HFFc6 (cell line): ENCODE data around the gene HOXD10. TPM values are rescaled to one million over a fixed set of nuclear protein-coding genes. Genes with fewer than 3 reads are reported as not detected.

Experiments used
- DNase-seq: peaks from one replicate; pipeline ENCODE4 v3.0.0-alpha.2; 2018
- H3K27ac Mint-ChIP-seq: 2 replicates; pipeline ENCODE4 v1.8.0; 2020; ENCODE audit warnings: mild to moderate bottlenecking, mixed read lengths
- H3K27me3 Mint-ChIP-seq: 2 replicates; pipeline ENCODE4 v1.8.0; 2021; ENCODE audit warnings: mild to moderate bottlenecking, moderate library complexity, mixed read lengths; ENCODE audit not compliant: insufficient read depth
- H3K36me3 Mint-ChIP-seq: 2 replicates; pipeline ENCODE4 v1.8.0; 2021; ENCODE audit warnings: low read depth, mixed read lengths
- H3K4me1 Mint-ChIP-seq: 2 replicates; pipeline ENCODE4 v1.8.0; 2020; ENCODE audit warnings: low read depth, mixed read lengths
- H3K4me3 Mint-ChIP-seq: 2 replicates; pipeline ENCODE4 v1.8.0; 2020; ENCODE audit warnings: mild to moderate bottlenecking, moderate library complexity, mixed read lengths
- H3K9me3 Mint-ChIP-seq: 2 replicates; pipeline ENCODE4 v1.8.0; 2020; ENCODE audit warnings: mild to moderate bottlenecking, mixed read lengths
- total RNA-seq, 6 experiments: library from RNA; stranded (reverse); fragmentation: NEBNext Ultra II Directional; extraction: Animal tissue kit (Norgen Biotek cat#: 25700); gene quantifications; 2 replicates in 1 of 6; 3 replicates in 5 of 6; pipeline ENCODE4 v1.2.3, GENCODE V29; 2021
- TF ChIP-seq, protein P1 (sequence below): fragments of 200-600 bp; sonication (generic); IDR thresholded peaks from 2 replicates; pipeline ENCODE4 v1.5.0; 2021; ENCODE audit warnings: antibody characterized with exemption, mild to moderate bottlenecking

HOXD10 gene
- total RNA-seq, 6 experiments from 2014 or later: 10.9 to 14.5 (median 12.8) TPM

DNA sequence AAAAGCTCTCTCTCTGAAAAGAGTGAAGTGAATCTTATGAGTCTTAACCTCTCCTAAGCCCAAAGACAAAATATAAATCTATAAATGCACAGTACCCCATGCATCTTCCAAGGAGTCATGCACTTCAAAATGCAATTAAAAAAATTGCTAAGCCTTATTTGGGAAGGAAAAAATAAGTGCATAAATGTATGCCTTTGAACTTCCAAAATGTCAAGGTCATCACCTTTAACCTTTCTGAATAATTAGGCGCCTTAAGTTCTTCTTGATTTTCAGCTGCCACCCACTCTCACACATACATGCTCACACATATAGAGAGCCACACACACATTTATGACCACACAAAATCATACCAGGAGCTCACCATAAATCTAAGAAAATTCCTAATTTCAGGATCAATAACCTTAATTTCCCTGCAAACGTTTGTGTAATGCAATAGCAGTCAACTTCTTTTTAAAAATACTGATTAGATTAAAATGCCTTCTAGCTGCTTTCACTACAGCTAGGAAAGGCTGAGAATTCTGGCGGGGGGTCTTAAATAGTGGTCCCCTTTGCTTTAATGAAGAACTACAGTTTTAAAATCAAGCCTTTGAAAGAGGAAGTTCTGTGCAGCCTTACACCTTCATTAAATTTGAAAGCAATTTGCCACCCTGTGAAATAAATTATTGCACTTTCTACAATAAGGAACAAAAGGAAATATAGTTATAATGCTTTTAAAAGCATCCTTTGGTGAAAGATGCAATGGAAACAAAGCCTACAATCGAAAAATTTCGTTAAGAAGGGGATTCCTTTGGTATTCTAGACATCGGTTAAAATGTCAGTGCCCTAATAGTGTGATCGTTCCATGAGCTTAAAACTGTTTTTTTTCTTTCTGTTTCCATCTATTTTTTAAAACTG lies 5.9 kb upstream of the HOXD10 start:
- H3K27me3 Mint-ChIP-seq: peaks cover 6% of the 10 kb centered on the region
- TF ChIP-seq, protein P1, sequence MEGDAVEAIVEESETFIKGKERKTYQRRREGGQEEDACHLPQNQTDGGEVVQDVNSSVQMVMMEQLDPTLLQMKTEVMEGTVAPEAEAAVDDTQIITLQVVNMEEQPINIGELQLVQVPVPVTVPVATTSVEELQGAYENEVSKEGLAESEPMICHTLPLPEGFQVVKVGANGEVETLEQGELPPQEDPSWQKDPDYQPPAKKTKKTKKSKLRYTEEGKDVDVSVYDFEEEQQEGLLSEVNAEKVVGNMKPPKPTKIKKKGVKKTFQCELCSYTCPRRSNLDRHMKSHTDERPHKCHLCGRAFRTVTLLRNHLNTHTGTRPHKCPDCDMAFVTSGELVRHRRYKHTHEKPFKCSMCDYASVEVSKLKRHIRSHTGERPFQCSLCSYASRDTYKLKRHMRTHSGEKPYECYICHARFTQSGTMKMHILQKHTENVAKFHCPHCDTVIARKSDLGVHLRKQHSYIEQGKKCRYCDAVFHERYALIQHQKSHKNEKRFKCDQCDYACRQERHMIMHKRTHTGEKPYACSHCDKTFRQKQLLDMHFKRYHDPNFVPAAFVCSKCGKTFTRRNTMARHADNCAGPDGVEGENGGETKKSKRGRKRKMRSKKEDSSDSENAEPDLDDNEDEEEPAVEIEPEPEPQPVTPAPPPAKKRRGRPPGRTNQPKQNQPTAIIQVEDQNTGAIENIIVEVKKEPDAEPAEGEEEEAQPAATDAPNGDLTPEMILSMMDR: no peak

DNA sequence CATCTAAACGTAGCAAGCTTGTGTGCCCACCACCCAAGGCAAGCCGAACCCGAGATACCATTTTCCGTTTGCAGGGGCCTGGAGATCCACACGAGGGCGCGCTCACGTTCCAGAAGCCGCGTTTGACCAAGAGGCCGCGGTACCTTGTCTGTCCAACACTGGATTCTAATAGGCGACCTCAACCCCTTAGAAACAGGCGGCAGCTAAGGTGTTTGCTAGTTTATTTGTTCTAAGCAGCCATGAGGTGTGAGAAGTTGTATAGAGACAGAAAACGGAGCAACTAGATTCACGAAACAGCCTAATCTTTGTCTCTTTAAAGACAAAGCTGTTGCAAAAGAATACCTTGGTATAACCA lies 5.3 kb upstream of the HOXD10 start:
- Mint-ChIP-seq H3K36me3 (peaks cover 6% of the 10 kb centered on the region), H3K4me3 (no peak overlapping the region), H3K27ac (no peak overlapping the region), H3K9me3 (no peaks in the 10 kb centered on the region), H3K27me3 (peaks cover 3% of the 10 kb centered on the region), H3K4me1 (peaks cover 11% of the 10 kb centered on the region)
- no peak for DNase-seq
- TF ChIP-seq, protein P1: no peak

More for the DNA sequence above, 5.9 kb upstream of the HOXD10 start:
- no peak overlapping the region for H3K27ac Mint-ChIP-seq
- peaks cover 17% of the 10 kb centered on the region for H3K4me1 Mint-ChIP-seq
- H3K36me3 Mint-ChIP-seq: peaks cover 6% of the 10 kb centered on the region
- no peak for DNase-seq
- no peak overlapping the region for H3K4me3 Mint-ChIP-seq
- H3K9me3 Mint-ChIP-seq: no peaks in the 10 kb centered on the region

DNA sequence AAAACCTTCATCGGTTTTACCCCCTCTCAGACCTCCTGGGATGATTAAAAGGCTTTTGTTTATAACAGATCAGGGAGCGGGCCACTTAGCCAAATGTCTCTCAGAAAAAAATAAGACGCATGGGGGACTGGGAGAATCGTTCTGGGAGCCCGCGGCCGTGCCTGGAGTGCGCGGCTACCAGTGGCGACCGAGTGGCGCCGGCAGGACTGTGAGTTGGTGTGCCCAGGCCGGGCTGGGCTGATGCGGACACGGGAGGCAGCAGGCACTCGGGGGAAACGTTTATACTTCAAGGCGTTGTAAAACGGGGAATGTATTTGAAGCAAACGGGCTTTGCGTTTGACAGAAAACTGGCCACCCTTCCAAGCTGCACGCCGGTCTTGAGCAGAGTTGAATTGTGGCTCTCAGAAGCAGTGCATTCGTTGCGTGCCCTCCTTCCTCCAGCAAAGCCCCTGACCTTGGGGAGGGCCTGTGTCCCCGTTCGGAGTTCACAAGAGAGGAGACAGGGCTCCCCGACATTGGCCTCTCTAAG lies 4.7 kb upstream of the HOXD10 start:
- peaks cover 11% of the 10 kb centered on the region for H3K36me3 Mint-ChIP-seq
- DNase-seq: no peak
- peaks cover 3% of the 10 kb centered on the region for H3K27me3 Mint-ChIP-seq
- H3K4me3 Mint-ChIP-seq: no peak overlapping the region
- H3K4me1 Mint-ChIP-seq: peaks cover 8% of the 10 kb centered on the region
- TF ChIP-seq, protein P1: no peak
- no peak overlapping the region for H3K27ac Mint-ChIP-seq
- H3K9me3 Mint-ChIP-seq: no peaks in the 10 kb centered on the region

DNA sequence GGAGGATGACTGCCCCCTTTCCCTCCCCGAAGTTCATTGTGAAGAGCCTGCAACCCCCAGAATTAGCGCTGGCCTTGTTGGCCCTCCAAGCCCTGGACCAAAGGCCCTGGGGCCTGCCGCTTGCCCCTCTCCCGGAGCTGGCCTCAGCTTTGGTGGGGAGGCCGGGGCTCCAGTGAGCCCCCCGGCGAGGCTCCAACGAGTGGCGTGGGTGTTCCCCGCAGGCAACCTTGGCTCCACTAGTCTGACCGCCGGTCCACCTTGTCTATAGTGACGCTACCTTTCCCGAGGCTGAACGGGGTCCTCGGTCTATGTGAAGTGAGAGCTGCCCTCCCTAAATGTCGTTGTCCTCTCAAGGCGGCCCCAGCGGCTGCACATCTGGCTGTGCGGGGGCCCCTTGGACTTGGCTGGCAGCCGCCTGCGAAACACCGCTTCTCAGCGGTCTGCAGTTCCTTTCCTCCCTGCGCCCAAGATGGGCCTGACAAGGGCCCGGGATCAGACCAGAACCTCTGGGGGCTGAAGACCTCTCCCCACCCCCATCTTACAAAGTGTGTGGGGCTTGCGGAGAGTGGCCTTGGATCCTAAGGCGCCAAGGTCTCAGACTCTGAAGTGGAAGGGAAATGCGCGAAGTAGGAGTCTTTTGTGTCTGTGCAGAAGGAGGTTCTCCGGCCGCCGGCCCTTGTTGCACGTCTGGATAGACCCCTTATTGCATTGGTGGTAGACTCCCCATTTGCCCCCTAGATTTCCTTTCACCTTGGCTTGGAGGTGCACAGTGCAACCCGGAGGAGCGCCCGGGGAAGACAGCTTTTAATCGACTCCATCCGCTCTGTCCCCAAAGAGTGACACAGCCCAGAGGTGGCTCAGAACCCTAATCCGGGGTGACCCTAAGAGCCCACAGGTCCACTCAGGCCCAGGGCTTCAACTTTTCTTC lies 3.9 kb upstream of the HOXD10 start:
- Mint-ChIP-seq H3K27me3 (no peaks in the 10 kb centered on the region; the same call in none of the 2 replicates), H3K4me3 (no peak overlapping the region), H3K4me1 (peaks cover 8% of the 10 kb centered on the region), H3K9me3 (no peaks in the 10 kb centered on the region), H3K27ac (no peak overlapping the region), H3K36me3 (peaks cover 13% of the 10 kb centered on the region)
- no peak for DNase-seq
- TF ChIP-seq, protein P1: no peak

DNA sequence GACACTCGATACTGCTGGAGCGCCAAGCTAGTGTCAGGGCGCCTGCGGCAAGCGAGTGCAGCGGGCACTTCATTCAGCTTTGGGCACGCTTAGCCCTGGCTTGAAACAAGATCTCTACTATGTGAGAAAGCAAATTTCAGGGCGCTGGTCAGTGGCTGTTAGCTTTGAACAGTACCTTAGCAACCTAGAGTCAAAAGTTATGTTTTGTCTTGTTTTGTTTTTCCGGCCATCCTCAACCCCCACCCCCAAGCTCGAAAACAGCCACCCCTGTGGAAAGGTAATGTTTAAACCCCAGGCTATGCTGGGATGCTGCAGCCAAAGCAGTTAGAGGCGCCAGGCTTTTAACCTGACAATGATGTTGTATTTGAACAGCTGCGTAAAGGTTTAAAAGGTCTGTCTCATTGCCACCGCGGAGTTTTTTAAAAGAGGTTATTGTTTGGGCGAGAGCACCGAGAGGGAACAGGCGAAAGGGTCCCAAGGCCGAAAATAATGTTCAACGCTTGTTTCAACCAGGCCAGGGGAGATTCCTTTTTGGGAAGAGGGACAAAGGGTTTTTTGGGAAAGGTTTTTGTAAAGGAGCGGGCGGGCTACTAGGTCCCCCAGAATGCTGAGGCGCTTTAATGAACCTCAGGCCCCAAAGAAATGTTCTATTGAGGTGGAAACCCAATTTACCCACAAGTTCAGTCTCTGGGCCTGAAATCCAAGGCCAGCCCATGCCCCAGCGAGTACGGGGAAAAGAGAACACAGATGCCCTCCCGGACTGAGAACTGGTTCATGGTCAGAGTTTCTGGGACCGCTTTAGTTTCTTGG lies 2.3 kb upstream of the HOXD10 start:
- Mint-ChIP-seq H3K27me3 (no peaks in the 10 kb centered on the region; the same call in none of the 2 replicates), H3K4me3 (no peak overlapping the region), H3K36me3 (peaks cover 25% of the 10 kb centered on the region)

More for the DNA sequence above, 2.3 kb upstream of the HOXD10 start:
- H3K4me1 Mint-ChIP-seq: peaks cover 5% of the 10 kb centered on the region
- TF ChIP-seq, protein P1: no peak
- H3K27ac Mint-ChIP-seq: no peak overlapping the region
- no peaks in the 10 kb centered on the region for H3K9me3 Mint-ChIP-seq
- DNase-seq: no peak
